Measurements from ENCODE around the gene OR7G1.
A peak's percentile ranks its signal among the peaks of the same experiment; 100 is the strongest.

Gene OR7G1, protein sequence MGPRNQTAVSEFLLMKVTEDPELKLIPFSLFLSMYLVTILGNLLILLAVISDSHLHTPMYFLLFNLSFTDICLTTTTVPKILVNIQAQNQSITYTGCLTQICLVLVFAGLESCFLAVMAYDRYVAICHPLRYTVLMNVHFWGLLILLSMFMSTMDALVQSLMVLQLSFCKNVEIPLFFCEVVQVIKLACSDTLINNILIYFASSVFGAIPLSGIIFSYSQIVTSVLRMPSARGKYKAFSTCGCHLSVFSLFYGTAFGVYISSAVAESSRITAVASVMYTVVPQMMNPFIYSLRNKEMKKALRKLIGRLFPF

DNA sequence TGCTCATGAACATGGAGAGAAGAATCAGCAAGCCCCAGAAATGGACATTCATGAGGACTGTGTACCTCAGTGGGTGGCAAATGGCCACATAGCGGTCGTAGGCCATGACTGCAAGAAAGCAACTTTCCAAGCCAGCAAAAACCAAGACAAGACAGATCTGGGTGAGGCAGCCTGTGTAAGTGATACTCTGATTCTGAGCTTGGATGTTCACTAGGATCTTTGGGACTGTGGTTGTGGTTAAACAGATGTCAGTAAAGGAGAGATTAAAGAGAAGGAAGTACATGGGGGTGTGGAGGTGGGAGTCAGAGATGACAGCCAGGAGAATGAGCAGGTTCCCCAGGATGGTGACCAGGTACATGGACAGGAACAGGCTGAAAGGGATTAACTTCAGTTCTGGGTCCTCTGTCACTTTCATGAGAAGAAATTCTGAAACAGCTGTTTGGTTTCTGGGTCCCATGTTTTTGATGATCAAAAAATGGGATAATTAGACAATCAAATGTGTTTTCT lies at the start of gene OR7G1:
TSS of gene OR7G1 (minus strand) at position 457 of the 507 bp plus-strand sequence. CDS start at position 457, 0 bp downstream.
- no peak for DNase-seq

DNA sequence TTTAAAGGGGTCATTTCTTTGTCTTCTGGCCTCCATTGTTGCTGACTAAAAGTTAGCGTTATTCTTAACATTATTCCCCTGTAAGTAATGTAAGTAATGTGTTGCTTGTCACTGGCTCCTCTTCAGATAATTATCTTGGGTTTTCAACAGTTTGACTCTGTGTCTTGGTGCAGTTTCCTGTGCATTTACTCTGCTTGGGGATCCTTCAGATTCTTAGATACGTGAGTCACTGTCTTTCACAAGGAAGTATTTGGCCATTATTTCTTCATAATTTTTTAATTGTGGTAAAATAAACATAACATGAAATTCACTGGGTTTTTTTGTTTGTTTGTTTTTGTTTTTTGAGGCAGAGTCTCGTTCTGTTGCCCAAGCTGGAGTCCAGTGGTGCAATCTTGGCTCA lies 49.7 kb upstream of the OR7G1 start:
- DNase-seq, result no peak

DNA sequence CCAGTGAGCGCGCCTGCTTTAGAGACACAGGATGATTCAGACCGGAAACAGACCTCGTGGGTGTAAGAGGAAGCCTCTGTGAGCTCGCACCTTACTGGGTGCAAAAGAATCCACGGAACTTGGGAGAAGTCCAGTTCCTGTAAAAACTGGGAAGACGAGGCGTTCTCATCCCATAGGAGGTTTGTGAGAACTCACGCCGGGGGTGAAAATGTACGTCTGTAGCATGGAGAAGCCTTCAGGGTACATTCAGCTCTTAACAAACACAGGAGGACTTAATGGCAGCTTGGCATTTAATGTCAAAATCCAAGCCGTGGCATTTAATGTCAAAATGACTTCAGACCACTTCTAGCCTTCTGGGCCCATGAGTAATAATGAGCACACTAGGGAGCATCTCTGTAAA lies 45.9 kb upstream of the OR7G1 start:
- DNase-seq, result no peak

DNA sequence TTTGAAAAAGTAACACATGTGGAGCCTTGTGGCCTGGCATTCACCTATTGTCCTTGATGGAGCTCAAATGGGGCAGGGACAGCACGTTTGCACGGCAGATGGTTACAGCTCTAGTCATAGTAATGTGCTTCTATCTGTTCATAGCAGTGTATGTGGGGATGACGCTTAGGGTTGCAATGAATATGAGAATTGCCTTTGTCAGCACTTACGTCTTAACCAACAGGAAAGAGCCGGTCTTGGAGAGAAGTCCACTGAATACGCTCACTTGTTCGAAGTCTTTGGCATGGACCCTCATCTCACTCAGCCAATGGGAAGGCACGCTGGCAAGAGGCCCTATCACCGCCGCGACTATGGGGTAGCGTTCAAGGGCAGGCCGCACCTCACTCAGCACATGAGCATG lies 44.3 kb upstream of the OR7G1 start:
- DNase-seq, result no peak

DNA sequence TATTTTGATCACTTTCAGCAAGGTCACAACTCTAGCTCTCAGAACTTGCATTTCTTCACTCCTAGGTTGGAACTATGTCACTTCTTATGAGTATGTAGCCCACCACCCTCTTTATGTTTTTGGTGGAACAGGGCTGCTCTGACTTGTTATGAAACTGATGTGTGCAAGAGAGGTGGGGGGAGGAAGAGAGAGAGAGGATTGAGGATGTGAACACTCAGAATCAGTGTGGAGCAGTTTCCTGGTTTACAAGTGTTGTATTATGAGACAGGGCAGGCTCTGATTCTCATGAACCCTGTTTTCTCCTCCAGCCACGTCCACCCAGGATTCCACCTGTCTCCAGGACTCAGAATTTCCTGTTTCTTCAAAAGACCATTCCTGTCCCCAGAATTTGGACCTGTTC lies 40.7 kb upstream of the OR7G1 start:
- no peak for DNase-seq

DNA sequence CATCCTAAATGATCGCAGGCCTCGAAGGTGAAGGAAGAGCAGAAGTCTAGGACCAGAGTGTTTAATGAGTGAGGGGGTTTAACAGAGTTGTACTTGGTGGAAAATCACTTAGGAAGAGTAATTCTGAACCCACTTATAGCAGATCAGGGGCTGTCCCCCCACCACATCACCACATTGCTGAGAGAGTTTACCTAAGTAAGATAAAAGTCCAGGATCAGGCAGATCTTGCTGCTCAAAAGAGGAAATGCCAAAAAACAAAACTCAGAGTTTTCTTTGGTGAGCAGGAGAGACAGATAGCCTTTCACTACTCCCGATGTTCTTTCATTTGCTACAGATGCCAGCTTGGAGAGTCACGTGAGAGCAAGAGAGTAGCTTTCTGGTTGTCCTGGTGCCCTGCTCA lies 40.0 kb upstream of the OR7G1 start:
- DNase-seq, result no peak

DNA sequence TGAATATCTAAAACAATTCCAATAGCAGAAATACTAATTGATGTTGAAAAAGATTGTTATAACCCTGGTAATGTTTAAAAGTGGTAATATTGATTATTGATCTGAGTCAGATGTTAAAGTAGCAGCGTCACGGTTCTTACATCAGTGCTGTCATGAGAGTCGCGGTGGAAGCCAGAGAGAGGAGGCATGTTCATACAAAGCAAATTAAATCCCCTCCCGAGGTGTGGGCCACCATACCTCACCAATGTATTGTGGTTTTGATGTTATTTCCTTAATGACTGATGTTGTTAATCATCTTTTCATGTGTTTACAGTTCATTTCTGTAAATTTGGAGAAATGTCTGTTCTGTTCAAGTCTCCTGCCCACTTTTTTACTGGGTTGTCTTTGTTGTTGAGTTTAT lies 35.8 kb upstream of the OR7G1 start:
- no peak for DNase-seq

DNA sequence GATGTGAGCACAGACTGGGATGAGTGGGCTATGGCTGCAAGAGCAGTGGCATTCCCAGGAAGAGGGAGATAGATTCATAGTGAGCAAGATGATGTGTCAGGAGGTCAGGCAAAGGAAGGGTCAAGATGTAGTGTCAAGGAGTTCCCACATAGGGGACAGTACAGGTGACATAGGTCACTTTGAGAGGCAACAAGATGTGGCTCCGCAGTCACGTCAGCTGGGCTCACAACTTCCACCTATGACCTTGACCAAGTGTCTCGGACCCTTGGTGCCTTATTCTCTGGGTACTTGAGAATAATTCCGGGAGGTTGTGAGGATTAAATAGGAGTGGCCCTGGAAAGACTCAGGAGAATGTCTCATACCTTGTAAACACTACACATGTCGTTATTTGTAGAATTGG lies 35.1 kb upstream of the OR7G1 start:
- DNase-seq, result no peak

DNA sequence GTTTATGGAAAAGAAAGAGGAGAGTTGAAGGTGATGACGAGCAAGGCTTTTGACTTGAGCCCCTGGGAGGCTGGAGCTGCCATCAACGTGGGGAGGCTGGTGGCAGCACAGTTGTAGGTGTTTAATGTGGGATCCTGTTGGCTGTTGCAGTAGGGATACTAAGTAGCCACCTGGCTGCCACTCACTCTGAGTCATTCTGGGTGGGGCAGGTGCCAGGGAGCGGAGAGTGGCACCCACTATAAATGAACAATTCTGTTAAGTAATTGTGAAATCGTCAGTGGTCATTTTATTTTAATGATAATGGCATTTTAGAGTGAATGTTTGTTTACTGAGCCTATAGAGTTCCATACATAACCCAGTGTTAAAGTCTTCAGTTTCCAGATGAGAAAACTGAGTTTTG lies 34.4 kb upstream of the OR7G1 start:
- DNase-seq, result no peak

DNA sequence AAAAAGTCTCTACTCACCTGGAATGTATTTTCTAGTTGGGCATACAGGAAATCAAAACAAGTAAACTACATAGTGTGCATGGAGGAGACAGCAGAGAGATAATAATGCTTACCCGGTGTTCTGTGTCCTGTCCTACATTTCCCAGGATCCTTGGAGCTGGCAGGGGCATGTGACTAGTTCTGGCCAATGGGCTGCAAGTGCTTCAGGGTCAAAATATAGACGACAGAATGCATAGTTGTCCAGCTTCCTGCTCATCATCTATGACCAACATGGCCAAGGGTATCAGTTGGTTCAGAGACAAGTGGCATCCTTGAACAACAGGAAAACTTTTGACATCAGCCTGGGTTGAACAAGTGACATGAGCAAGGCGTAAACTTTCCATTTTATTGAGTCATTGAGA lies 33.1 kb upstream of the OR7G1 start:
- DNase-seq, result no peak

DNA sequence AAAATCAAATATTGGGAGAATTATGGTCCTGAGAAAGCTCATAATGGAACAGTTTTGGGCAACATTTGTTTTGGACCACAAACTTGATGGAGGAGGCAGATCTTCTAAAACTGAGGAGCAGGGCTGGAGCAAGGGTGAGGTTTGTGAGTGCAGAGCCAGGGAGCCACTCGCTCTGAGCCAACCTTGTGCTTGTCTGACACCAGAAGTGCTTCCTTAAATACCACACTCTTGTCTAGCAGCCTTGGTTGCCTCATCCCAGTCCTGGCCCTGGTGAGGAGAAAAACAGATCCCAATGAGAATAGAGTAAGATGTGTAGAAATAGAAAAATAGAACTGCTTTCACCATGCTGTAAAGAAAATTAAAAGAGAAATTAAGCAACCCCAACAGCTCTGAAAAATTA lies 31.3 kb upstream of the OR7G1 start:
- DNase-seq, result no peak

DNA sequence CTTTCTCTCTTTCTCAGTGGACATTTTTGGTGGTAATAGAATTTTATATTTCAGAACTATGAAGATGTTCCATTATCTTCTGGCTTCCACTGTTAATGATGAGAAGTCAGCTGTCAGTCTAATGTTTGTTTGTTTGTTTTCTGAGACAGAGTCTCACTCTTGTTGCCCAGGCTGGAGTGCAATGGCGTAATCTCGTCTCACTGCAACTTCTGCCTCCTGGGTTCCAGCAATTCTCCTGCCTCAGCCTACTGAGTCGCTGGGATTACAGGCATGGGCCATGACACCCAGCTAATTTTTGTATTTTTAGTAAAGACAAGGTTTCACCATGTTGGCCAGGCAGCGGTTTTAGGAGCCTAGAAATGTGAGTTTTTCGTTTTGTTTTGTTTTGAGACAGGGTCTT lies 29.4 kb upstream of the OR7G1 start:
- DNase-seq, result no peak

DNA sequence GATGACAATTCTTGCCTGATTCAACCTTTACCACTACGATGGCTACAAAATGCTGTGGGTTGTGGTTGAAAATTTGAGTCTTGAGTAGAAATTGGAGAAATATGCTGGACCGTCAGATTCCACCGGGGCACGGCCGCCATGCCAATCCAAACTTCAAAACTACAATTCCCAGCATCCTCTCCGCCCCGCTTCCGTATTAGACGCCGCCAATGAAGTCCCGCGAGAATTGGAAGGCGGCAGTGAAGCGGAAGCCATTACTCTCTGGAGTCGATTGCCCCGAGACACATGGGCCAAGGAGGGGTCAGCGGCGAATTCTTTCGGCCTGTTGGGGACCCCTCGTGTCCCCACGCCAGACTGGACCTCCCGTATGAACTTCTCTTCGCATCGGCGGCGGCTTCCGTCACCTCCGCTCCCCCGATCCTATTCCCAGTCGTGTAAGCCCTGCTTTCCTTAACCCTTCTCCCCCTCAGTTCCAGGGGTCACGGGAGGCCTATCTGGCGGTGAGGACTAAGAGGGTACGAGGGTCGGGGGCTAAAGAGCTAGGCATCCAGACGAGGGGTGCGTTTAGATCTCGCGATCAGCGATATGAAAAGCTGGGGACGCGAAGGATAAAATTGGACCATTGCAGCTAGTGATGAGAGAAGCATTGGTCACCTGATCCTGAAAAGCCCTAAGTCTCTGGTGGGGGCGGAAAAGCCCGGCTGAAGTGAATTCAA lies 24.8 kb upstream of the OR7G1 start, which contains the start of gene ZNF317:
TSS of gene ZNF317 (plus strand) at position 239 of the 716 bp plus-strand sequence. CDS start 15,620 bp downstream, outside the sequence.
- DNase-seq, result peak; percentile 91 to 93

DNA sequence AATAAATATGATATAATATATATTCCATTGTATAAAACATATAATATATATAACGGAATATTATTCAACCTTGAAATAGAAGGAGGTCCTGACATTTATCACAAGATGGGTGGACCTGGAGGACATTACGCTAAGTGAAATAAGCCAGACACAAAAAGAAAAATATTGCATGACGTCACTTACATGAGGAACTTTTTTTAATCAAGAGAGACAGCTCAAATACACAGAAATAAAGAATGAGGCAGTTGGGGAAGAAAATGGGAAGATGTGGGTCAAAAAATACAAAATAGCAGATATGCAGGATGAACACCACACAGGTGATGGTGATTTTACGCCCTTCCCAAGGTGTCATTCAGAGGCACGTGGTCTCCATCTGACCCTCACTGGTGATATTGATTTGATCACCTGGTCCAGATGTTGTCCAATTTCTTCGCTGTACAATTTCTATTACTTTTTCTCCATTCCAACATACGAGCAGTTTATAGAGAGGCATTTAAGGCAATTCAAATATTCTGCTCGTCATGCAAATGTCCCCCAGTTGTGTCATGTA lies 24.1 kb upstream of the OR7G1 start:
- DNase-seq, result no peak

DNA sequence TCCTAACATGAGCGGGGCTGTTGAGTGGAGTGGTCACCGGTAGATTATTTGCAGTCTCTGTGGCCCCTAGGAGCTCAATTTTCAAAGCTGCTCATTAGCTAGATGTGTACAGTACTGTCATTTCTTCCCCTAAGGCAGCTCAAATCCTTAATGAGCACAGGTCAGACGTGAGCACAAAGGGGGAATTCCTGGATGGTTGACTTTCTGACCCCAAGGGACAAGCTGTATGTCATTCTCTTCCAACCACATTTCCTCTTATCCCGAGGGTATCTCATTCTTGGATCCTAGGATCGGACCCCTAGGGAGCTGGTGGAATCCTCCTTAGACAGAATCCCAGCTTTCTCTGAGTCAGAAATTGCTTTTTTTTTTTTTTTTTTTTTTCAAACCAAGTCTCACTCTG lies 16.9 kb upstream of the OR7G1 start:
- DNase-seq, result no peak

DNA sequence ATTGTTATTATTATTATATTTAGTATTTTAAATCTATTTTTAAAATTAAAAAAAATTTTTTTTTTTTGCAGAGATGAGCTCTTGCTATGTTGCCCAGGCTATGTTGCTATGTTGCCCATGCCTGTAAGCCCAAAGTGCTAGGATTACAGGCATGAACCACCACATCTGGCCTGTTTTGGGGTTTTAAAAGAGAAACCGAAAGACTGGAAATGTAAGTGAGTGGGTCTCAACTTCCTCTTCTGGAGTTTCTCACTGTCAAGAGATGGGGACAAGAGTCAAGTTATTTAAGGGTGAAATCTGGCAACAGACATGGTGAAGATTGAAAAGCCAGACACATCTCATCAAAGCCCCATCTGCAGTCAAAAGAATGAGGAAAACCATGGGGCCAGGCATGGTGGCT lies 15.4 kb upstream of the OR7G1 start:
- no peak for DNase-seq

DNA sequence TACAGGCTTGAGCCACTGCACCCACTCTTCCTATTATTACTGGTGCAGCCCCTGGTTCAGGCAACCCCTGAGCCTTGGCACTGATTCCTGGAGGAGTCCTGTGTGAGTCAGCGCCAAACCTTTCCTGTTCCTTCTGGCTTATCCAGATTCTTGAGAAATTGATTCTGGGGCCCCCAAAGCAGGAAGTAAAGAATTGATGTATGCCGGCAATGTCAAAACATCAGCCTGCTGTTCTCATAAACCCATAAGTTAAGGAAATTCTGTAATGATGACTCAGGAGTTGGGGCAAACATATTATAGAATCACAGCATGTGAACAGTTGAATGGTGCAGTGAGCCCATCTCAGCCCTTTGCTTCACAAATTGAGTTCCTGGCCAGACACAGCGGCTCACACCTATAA lies 12.6 kb upstream of the OR7G1 start:
- DNase-seq, result no peak

DNA sequence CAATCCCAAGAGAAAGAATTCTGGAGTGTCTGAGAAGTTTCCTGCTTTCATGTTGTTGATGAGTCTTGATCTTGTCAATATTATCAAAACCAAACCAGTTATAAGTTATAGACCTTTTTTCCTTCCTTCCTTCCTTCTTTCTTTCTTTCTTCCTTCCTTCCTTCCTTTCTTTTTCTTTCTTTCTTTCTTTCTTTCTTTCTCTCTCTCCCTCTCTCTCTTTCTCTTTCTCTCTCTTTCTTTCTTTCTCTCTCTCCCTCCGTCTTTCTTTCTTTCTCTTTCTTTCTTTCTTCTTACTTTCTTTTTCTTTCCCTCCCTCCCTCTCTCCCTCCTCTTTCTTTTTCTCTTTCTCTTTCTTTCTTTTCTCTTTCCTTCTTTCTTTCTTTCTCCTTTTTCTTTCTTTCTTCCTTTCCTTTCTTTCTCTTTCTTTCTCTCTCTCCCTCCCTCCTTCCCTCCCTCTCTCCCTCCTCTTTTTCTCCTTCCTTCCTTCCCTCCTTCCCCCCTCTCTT lies 11.4 kb upstream of the OR7G1 start, which contains the start of gene OR7G3:
TSS of gene OR7G3 (minus strand) at position 51 of the 506 bp plus-strand sequence. CDS start at position 51, 0 bp downstream.
- no peak for DNase-seq

DNA sequence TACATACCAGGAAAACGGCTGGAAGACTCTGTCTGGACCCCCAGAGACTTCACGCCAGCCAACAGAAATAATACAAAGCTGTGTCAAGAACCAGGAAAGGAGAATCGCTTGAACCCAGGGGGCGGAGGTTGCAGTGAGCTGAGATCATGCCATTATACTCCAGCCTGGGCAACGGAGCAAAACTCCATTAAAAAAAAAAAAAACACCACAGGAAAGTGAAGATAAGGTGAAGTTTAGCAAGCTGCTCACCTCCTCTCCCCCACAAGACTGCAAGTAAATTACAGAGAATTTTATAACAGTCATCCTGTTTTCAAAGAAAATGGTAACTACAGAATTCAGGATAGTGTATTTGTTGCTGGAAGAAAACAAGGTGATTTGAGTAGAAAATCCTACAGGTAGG lies 984 bp upstream of the OR7G1 start:
- no peak for DNase-seq

DNA sequence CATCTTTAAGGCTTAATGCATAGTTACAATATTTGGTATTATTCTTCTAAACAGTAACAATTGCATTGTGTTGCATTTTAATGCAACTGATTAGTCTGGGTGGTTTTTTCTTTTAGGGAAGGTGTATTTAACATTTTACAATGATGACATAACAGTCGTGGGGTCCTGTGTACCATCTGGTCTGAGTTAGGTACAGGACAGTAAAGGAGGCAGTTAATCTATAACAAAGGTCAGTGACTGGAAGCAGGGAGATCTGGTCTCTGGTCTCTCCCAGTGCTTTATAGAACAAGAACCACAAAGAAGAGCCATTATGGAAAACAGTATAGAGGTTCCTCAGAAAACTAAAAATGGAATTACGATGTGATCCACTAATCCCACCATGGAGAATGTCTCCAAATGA lies 5.6 kb downstream of the OR7G1 start:
- no peak for DNase-seq

DNA sequence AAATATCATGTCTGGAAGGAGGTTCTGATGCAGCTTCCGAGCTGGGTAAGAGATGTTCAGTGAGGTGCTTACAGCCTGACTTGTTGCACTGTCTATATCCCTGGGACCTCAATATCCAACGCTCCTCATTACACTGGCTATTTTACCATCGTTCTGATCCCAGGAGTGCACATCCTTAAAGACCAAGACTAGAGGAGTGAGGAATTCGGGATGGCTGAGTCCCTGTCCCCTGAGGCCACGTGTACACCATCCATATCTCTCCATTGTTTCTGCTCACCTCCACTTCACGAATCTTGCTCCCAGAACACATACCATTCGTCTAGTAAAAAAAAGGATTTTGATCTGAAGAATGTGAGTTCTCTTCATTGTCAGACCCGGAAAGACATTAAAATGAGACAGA lies 8.2 kb downstream of the OR7G1 start, which contains the start of gene OR7G2:
TSS of gene OR7G2 (minus strand) at position 101 of the 400 bp plus-strand sequence. CDS start 4,232 bp downstream, outside the sequence.
- no peak for DNase-seq

DNA sequence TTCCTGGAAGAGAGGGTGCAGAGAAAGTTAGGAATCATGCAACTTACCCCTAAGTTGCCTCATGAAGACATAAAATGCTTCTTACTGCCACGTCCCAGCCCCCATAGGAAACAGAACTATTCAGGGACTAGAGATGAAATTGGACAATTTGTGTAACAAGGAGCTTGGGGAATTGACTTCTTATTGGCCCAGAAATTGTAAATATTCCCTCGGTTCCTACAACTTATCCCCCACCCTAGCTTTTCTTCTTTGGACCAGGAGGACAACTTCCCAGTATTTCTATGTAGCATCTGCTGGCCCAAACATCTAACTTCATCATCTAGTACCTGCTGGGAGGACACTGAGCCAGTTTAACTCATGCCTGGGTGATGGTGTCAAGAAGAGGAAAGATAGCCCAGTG lies 28.8 kb downstream of the OR7G1 start, which contains the start of gene OR1M1:
TSS of gene OR1M1 (plus strand) at position 301 of the 400 bp plus-strand sequence. CDS start 6,184 bp downstream, outside the sequence.
- no peak for DNase-seq

DNA sequence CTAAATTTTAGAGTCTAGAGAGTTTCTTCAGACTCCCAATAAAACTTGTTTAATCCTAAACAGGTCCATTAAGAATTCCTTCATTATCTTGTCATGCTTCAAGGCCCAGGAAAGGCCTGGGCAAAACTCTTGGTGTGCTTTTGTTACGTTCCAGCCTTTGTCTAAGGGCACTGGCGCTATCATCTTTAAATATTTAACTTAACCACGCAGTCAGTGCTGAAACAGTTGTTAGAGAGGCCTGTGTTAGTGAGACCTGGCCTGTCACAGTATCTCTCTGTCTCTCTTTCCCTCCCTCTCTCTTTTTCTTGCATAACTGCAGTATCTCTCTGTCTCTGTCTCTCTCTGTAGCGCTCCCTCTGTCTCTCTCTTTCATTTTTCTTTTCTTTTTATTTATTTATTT lies 36.9 kb downstream of the OR7G1 start:
- DNase-seq, result no peak

Measured in CD4-positive, alpha-beta T cell treated with Interleukin-1 beta for 1 hour (primary cell).